T-helper 9 cell (primary cell): ENCODE data around the gene AEN.
"Not testable (repeated sequence)": the region's sequence is repeated elsewhere in the genome, so short reads cannot be mapped to it uniquely, and the experiment has no call there.

Experiments used
- DNase-seq: peaks from one replicate; pipeline ENCODE4 v3.0.0-alpha.2; 2020

The AEN gene

GRCh38 chr15:88615303-88616107 is 5.6 kb upstream of the AEN start:
- DNase-seq: no peak

- no peak for DNase-seq
Observed at GRCh38 chr15:88616240-88616639, 4.9 kb upstream of the AEN start.

- DNase-seq: no peak
Observed at GRCh38 chr15:88617031-88617722, 4.0 kb upstream of the AEN start.

- DNase-seq: no peak
Observed at GRCh38 chr15:88617790-88618189, 3.4 kb upstream of the AEN start.

- no peak for DNase-seq
Observed at GRCh38 chr15:88618686-88619085, 2.5 kb upstream of the AEN start.

GRCh38 chr15:88619796-88620195 is 1.3 kb upstream of the AEN start:
- DNase-seq: no peak

GRCh38 chr15:88621789-88622604 is 857 bp downstream of the AEN start:
- DNase-seq: peak; percentile 32

GRCh38 chr15:88622605-88622975 is 1.4 kb downstream of the AEN start:
- DNase-seq: no peak

GRCh38 chr15:88623061-88623460 is 1.9 kb downstream of the AEN start:
- no peak for DNase-seq

- DNase-seq: no peak
Observed at GRCh38 chr15:88623632-88624031, 2.5 kb downstream of the AEN start.

GRCh38 chr15:88624156-88624970 is 3.2 kb downstream of the AEN start:
- DNase-seq: peak; percentile 28

GRCh38 chr15:88624971-88625490 is 3.9 kb downstream of the AEN start:
- DNase-seq: no peak

- no peak for DNase-seq
Observed at GRCh38 chr15:88625943-88626741, 5.0 kb downstream of the AEN start.

- peak; percentile 57 for DNase-seq
Observed at GRCh38 chr15:88627463-88627862, 6.3 kb downstream of the AEN start.

GRCh38 chr15:88628018-88628654 is 7.0 kb downstream of the AEN start:
- no peak for DNase-seq

GRCh38 chr15:88629071-88629470 is 7.9 kb downstream of the AEN start:
- no peak for DNase-seq

- no peak for DNase-seq
Observed at GRCh38 chr15:88630141-88630721, 9.1 kb downstream of the AEN start.

GRCh38 chr15:88630798-88631463 is 9.8 kb downstream of the AEN start:
- DNase-seq: no peak

GRCh38 chr15:88631464-88632028 is 10.4 kb downstream of the AEN start:
- no peak for DNase-seq

- not testable (repeated sequence) for DNase-seq
Observed at GRCh38 chr15:88632797-88633196, 11.7 kb downstream of the AEN start.
